ENCODE measurements around the gene PROC. TPM values are rescaled to one million over a fixed set of nuclear protein-coding genes. Genes with fewer than 3 reads are reported as not detected.

The PROC gene
- total RNA-seq, 2 experiments from 2014 or later: 0.28 TPM; not detected in 1

DNA sequence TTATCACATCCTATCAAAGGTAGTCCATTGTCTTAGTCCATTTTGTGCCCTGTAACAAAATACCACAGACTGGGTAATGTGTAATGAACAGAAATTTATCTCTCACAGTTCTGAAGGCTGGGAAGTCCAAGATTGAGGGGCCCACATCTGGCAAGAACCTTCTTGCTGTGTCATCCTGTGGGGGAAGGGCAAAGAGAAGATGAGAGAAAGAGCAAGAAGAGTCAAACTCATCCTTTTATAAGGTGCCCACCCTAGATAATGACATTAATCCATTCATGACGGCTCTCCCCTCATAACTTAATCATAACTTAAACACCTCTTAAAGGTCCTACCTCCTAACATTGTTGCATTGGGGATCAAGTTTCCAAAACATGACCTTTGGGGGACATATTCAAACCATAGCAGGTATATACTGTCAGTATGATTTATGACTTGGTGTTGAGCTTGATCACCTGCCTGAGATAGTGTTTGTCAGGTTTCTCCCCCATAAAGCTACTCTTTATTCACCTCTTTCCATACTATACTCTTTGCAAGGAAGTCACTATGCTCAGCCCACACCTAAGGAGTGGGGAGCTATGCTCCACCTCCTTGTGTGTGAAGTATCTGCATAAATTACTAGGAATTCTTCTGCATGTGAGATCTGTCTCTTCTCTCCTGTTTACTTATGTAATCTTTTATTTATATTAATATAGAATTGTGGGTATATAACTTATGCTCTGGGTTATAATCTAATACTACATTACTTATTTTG is 25.2 kb upstream of the PROC start:
- Histone ChIP-seq H3K4me1 (ENCODE audit: insufficient read depth, low read length) (peaks cover 29% of the 10 kb centered on the region), H3K27me3 (ENCODE audit: control insufficient read depth in 1 of 2, insufficient read depth in 2 of 2, low read length in 2 of 2) (no peaks in the 10 kb centered on the region), H3K27ac (ENCODE audit: low read depth in 1 of 2, low read length in 2 of 2) (no peak overlapping the region), H3K9me3 (ENCODE audit: control insufficient read depth in 1 of 2, insufficient read depth in 1 of 2, low read length in 2 of 2) (no peaks in the 10 kb centered on the region), H3K36me3 (ENCODE audit: insufficient read depth, low read length) (no peaks in the 10 kb centered on the region), H3K4me3 (ENCODE audit: low read length) (no peak overlapping the region)
- intact Hi-C loops (cut with DNase I, micrococcal nuclease): loop anchor here in 1 of 2 experiments (10.0 kb wide), 1 partner anchor 318 kb away; no protein-coding TSS in a partner anchor
- H3K27me3 Mint-ChIP-seq: no peaks in the 10 kb centered on the region
- no peaks in the 10 kb centered on the region for H3K9me3 Mint-ChIP-seq
- H3K4me1 Mint-ChIP-seq (ENCODE audit: low read depth): peaks cover 29% of the 10 kb centered on the region
- ATAC-seq (ENCODE audit: poor library complexity) (no peak), DNase-seq (no peak)
- no peak overlapping the region for H3K4me3 Mint-ChIP-seq
- TF ChIP-seq, protein P1, sequence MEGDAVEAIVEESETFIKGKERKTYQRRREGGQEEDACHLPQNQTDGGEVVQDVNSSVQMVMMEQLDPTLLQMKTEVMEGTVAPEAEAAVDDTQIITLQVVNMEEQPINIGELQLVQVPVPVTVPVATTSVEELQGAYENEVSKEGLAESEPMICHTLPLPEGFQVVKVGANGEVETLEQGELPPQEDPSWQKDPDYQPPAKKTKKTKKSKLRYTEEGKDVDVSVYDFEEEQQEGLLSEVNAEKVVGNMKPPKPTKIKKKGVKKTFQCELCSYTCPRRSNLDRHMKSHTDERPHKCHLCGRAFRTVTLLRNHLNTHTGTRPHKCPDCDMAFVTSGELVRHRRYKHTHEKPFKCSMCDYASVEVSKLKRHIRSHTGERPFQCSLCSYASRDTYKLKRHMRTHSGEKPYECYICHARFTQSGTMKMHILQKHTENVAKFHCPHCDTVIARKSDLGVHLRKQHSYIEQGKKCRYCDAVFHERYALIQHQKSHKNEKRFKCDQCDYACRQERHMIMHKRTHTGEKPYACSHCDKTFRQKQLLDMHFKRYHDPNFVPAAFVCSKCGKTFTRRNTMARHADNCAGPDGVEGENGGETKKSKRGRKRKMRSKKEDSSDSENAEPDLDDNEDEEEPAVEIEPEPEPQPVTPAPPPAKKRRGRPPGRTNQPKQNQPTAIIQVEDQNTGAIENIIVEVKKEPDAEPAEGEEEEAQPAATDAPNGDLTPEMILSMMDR (IDR thresholded peaks at IDR 0.05): no peak
- ChIA-PET POLR2A (no interaction called here), CTCF (interaction anchor here (1.2 kb wide), 1 partner anchor 23 kb away, joined by 4 read pairs; no protein-coding TSS in a partner anchor)
- H3K27ac Mint-ChIP-seq: no peak overlapping the region
- H3K36me3 Mint-ChIP-seq (ENCODE audit: low read depth): peaks cover 11% of the 10 kb centered on the region

DNA sequence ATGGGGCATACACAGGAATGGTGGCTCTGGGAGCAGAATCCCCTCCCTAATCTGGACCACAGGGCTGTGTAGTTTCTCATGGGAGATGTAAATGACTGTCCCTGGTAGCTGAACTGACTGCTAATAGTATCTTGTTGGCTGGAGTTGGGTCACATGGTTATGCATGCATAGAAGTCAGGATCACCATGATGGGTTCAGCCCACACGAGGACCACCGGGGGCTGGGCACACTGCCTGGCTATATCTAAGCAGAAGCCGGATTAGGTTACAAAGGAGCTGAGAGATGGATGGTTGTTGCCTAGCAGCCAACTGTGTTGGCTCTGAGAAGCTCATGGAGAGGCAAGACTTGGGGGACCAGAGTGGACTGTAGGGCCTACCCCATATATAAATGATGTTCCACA is 23.7 kb upstream of the PROC start:
- no peak overlapping the region for H3K4me3 Mint-ChIP-seq
- ATAC-seq (ENCODE audit: poor library complexity): no peak

DNA sequence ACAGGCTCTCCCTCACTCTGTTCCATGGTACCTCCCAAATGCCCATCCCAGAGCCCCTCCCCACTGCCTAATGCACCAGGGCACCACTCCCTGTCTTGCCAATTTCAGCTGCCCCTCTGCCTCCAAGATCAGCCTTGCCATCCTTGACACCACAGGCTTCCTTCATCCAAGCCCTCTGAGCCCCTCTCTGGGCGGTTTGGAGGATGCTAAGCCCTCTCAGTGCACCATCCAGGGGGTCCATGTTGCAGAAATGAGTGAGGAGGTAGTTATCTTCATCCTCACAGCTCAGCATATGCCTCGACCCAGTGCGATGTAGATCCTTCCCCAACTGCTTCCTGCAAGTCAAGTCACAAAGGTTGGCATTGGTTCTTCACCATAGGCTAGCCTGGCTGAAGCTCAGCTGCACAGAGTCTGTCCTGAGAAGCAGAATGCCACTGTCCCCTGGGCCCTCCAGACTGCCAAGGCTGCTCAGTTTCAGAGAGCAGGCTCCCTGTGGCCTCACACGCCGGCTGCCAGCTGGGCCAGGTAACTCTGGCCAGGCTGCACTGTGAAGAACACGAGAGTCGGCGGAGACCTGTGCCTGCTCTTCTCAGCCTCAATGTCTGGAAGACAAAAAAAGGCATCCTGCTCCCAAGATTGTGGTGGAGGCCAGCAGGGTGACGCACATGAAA is 20.5 kb upstream of the PROC start:
- H3K4me3 Mint-ChIP-seq: no peak overlapping the region
- intact Hi-C loops (cut with DNase I, micrococcal nuclease): loop anchor here in 1 of 2 experiments (10.0 kb wide), 1 partner anchor 323 kb away; no protein-coding TSS in a partner anchor
- ATAC-seq (ENCODE audit: poor library complexity): no peak
- H3K27me3 Mint-ChIP-seq: no peaks in the 10 kb centered on the region
- Histone ChIP-seq H3K4me1 (ENCODE audit: insufficient read depth, low read length) (peaks cover 2% of the 10 kb centered on the region), H3K27me3 (ENCODE audit: control insufficient read depth in 1 of 2, insufficient read depth in 2 of 2, low read length in 2 of 2) (no peaks in the 10 kb centered on the region), H3K4me3 (ENCODE audit: low read length) (no peak overlapping the region), H3K9me3 (ENCODE audit: control insufficient read depth in 1 of 2, insufficient read depth in 1 of 2, low read length in 2 of 2) (peaks cover 0 to 4% of the 10 kb centered on the region in 2 experiments), H3K27ac (ENCODE audit: low read depth in 1 of 2, low read length in 2 of 2) (no peak overlapping the region), H3K36me3 (ENCODE audit: insufficient read depth, low read length) (no peaks in the 10 kb centered on the region)
- no peaks in the 10 kb centered on the region for H3K4me1 Mint-ChIP-seq (ENCODE audit: low read depth)
- POLR2A ChIA-PET: no interaction called here
- no peaks in the 10 kb centered on the region for H3K9me3 Mint-ChIP-seq
- H3K27ac Mint-ChIP-seq: no peak overlapping the region
- CTCF ChIA-PET: interaction anchor here (1.5 to 4.5 kb wide), 2 partner anchors 8 to 18 kb away, joined by 3 to 20 read pairs; no protein-coding TSS in a partner anchor
- H3K36me3 Mint-ChIP-seq (ENCODE audit: low read depth): no peaks in the 10 kb centered on the region
- DNase-seq: no peak
- TF ChIP-seq, protein P1 (IDR thresholded peaks at IDR 0.05): no peak

More for the DNA sequence above, 23.7 kb upstream of the PROC start:
- Histone ChIP-seq H3K27ac (ENCODE audit: low read depth in 1 of 2, low read length in 2 of 2) (no peak overlapping the region), H3K36me3 (ENCODE audit: insufficient read depth, low read length) (no peaks in the 10 kb centered on the region), H3K4me1 (ENCODE audit: insufficient read depth, low read length) (peaks cover 15% of the 10 kb centered on the region), H3K27me3 (ENCODE audit: control insufficient read depth in 1 of 2, insufficient read depth in 2 of 2, low read length in 2 of 2) (no peaks in the 10 kb centered on the region), H3K4me3 (ENCODE audit: low read length) (no peak overlapping the region), H3K9me3 (ENCODE audit: control insufficient read depth in 1 of 2, insufficient read depth in 1 of 2, low read length in 2 of 2) (no peaks in the 10 kb centered on the region)
- H3K36me3 Mint-ChIP-seq (ENCODE audit: low read depth): peaks cover 3% of the 10 kb centered on the region
- no peak overlapping the region for H3K27ac Mint-ChIP-seq
- DNase-seq: no peak
- ChIA-PET CTCF (no interaction called here), POLR2A (no interaction called here)
- TF ChIP-seq, protein P1 (IDR thresholded peaks at IDR 0.05): no peak
- H3K27me3 Mint-ChIP-seq: no peaks in the 10 kb centered on the region
- H3K4me1 Mint-ChIP-seq (ENCODE audit: low read depth): peaks cover 14% of the 10 kb centered on the region
- intact Hi-C loops (cut with DNase I, micrococcal nuclease): loop anchor here in 1 of 2 experiments (10.0 kb wide), 1 partner anchor 320 kb away; no protein-coding TSS in a partner anchor
- no peaks in the 10 kb centered on the region for H3K9me3 Mint-ChIP-seq
